MCF 10A (cell line): ENCODE measurements around the gene PTGR2. TPM values are rescaled to one million over a fixed set of nuclear protein-coding genes. Genes with fewer than 3 reads are reported as not detected.
"Not testable (repeated sequence)": the region's sequence is repeated elsewhere in the genome, so short reads cannot be mapped to it uniquely, and the experiment has no call there.

ENCODE experiments used
- BruUV-seq: library from RNA; stranded (reverse); fragments of 400-500 nt; replicated peaks from 2 replicates; lab custom pipeline; 2021; lab: Mats Ljungman, UMichigan
- CTCF ChIA-PET: fragments of 300-600 bp; sonication (Branson Sonifier 250); formaldehyde crosslinking; extraction: SDS; loops from one replicate; lab custom pipeline; 2021; ENCODE audit warnings: antibody characterized with exemption, inconsistent platforms; lab: Yijun Ruan, JAX
- POLR2A ChIA-PET: fragments of 300-600, 350-650 bp; sonication (Branson Sonifier 250); formaldehyde crosslinking; extraction: SDS; loops from one replicate; lab custom pipeline; 2020; ENCODE audit warnings: antibody characterized with exemption, inconsistent platforms; lab: Yijun Ruan, JAX
- DNase-seq: peaks from one replicate; pipeline ENCODE4 v3.0.0-alpha.2; 2018; ENCODE audit not compliant: unreplicated experiment
- H3K27ac Mint-ChIP-seq: one replicate; pipeline ENCODE4 v1.8.0; 2022; ENCODE audit warnings: mild to moderate bottlenecking, low read depth, mixed read lengths; ENCODE audit not compliant: unreplicated experiment
- H3K27me3 Mint-ChIP-seq: one replicate; pipeline ENCODE4 v1.8.0; 2022; ENCODE audit warnings: mixed read lengths; ENCODE audit not compliant: insufficient read depth, unreplicated experiment
- H3K36me3 Mint-ChIP-seq: one replicate; pipeline ENCODE4 v1.8.0; 2022; ENCODE audit warnings: mild to moderate bottlenecking, moderate library complexity, mixed read lengths; ENCODE audit not compliant: insufficient read depth, unreplicated experiment
- H3K4me1 Mint-ChIP-seq: one replicate; pipeline ENCODE4 v1.8.0; 2022; ENCODE audit warnings: mixed read lengths; ENCODE audit not compliant: insufficient read depth, unreplicated experiment
- H3K4me3 Mint-ChIP-seq: one replicate; pipeline ENCODE4 v1.8.0; 2022; ENCODE audit warnings: mild to moderate bottlenecking, moderate library complexity, mixed read lengths; ENCODE audit not compliant: unreplicated experiment
- H3K9me3 Mint-ChIP-seq: one replicate; pipeline ENCODE4 v1.8.0; 2022; ENCODE audit warnings: mixed read lengths; ENCODE audit not compliant: unreplicated experiment
- intact Hi-C: fragments of 100-400 bp; cut with micrococcal nuclease; formaldehyde crosslinking; loops from 2 replicates; pipeline ENCODE4 v1.14.1; 2022
- total RNA-seq: library from RNA; stranded (reverse); gene quantifications from 2 replicates; pipeline ENCODE4 v1.2.3, GENCODE V29; 2022
- TF ChIP-seq, protein P1 (sequence below): fragments of 200-600 bp; IDR thresholded peaks from one replicate; pipeline ENCODE4 v1.8.0; 2022; ENCODE audit warnings: antibody characterized with exemption, mild to moderate bottlenecking; ENCODE audit not compliant: unreplicated experiment

PTGR2 gene
- total RNA-seq, 1 experiment from 2014 or later = 9.2 TPM

DNA sequence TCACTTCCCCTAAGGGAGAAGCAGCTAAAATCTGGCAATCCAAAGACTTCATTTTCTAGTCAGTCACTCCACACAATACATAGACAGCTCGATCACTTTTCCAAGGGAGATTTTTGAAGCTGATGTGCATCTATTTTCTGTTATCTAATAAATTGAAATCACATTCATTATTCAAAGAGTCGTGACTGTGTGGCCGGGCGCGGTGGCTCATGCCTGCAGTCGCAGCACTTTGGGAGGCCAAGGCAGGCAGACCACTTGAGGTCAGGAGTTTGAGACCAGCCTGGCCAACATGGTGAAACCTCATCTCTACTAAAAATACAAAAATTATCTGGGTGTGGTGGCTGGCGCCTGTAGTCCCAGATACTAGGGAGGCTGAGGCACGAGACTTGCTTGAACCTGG is 27.1 kb upstream of the PTGR2 start:
- CTCF ChIA-PET = interaction anchor here (0.6 to 8.1 kb wide), 10 partner anchors 13 to 96 kb away, joined by 3 to 68 read pairs (median 4); no protein-coding TSS in a partner anchor
- peaks cover under 1% of the 10 kb centered on the region for H3K36me3 Mint-ChIP-seq
- no peaks in the 10 kb centered on the region for H3K27me3 Mint-ChIP-seq
- DNase-seq = no peak
- POLR2A ChIA-PET = interaction anchor here (1.2 to 10.1 kb wide), 11 partner anchors 11 to 333 kb away, joined by 3 to 122 read pairs (median 12); partner anchors contain the start of genes PTGR2 and RIOX1
- H3K9me3 Mint-ChIP-seq = no peaks in the 10 kb centered on the region
- intact Hi-C loops = no loop called here
- peaks cover 13% of the 10 kb centered on the region for H3K4me1 Mint-ChIP-seq
- no peak overlapping the region for H3K4me3 Mint-ChIP-seq
- H3K27ac Mint-ChIP-seq = no peak overlapping the region
- no TSS peak for BruUV-seq
- TF ChIP-seq, protein P1, sequence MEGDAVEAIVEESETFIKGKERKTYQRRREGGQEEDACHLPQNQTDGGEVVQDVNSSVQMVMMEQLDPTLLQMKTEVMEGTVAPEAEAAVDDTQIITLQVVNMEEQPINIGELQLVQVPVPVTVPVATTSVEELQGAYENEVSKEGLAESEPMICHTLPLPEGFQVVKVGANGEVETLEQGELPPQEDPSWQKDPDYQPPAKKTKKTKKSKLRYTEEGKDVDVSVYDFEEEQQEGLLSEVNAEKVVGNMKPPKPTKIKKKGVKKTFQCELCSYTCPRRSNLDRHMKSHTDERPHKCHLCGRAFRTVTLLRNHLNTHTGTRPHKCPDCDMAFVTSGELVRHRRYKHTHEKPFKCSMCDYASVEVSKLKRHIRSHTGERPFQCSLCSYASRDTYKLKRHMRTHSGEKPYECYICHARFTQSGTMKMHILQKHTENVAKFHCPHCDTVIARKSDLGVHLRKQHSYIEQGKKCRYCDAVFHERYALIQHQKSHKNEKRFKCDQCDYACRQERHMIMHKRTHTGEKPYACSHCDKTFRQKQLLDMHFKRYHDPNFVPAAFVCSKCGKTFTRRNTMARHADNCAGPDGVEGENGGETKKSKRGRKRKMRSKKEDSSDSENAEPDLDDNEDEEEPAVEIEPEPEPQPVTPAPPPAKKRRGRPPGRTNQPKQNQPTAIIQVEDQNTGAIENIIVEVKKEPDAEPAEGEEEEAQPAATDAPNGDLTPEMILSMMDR = no peak

DNA sequence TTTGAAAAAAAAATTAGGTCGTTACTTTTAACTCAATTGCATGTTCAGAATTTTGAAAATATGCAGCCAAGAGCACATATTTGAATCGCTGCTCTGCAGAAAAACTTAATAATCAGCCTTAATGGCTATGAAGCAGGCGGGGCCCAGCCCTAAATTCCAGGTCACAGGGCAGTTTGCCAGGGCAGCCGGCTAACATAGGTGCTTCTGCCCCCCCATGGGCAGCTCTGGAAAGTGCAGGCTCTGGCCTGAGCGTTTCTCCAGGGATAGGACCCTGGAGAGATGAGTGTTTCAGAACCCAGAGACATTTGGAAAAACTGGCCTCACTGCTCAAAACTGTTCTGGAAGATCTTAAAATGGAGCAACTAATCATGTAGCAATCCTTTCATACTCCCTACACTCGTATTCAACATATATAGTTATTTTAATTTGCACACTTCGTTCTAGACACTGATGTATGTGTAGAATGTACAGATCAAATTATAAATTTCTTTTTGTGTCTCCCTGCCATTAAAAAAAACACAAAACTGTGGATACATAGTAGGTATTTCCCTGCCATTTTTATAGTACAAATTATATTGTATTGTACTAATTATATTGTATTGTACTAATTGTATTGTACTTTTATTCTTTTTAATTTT is 26.0 kb upstream of the PTGR2 start:
- Mint-ChIP-seq H3K27me3 (no peaks in the 10 kb centered on the region), H3K4me1 (peaks cover 19% of the 10 kb centered on the region), H3K36me3 (peaks cover 5% of the 10 kb centered on the region), H3K27ac (no peak overlapping the region), H3K9me3 (no peaks in the 10 kb centered on the region), H3K4me3 (no peak overlapping the region)
- no TSS peak for BruUV-seq
- TF ChIP-seq, protein P1 = peak; percentile 89
- ChIA-PET CTCF (interaction anchor here (0.6 to 8.1 kb wide), 16 partner anchors 26 to 215 kb away, joined by 3 to 68 read pairs (median 4); no protein-coding TSS in a partner anchor), POLR2A (interaction anchor here (0.9 to 10.1 kb wide), 11 partner anchors 18 to 102 kb away, joined by 3 to 122 read pairs (median 15); partner anchors contain the start of gene PTGR2)
- DNase-seq = peak; percentile 89
- intact Hi-C loops = loop anchor here (1.0 to 5.0 kb wide), 4 partner anchors 39 to 97 kb away; no protein-coding TSS in a partner anchor

DNA sequence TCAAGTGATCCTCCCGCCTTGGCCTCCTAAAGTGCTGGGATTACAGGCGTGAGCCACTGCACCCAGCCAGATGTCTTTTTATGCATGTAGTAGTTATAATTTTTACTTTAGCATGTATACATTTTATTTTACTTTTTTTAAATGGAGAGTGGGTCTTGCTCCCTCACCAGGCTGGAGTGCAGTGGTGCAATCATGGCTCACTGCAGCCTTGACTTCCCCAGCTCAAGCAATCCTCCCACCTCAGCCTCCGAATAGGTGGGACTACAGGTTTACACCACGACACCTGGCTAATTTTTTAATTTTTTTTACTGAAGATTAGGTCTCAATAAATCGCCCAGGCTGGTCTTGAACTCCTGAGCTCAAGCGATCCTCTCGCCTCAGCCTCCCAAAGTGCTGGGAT is 24.4 kb upstream of the PTGR2 start:
- peaks cover 19% of the 10 kb centered on the region for H3K4me1 Mint-ChIP-seq
- BruUV-seq, H3K27ac Mint-ChIP-seq, H3K4me3 Mint-ChIP-seq, DNase-seq, H3K27me3 Mint-ChIP-seq, H3K36me3 Mint-ChIP-seq, H3K9me3 Mint-ChIP-seq: not testable (repeated sequence)
- TF ChIP-seq, protein P1 = peak; percentile 22
- intact Hi-C loops = loop anchor here (5.0 kb wide), 1 partner anchor 85 kb away; no protein-coding TSS in a partner anchor
- ChIA-PET POLR2A (interaction anchor here (1.0 to 10.1 kb wide), 6 partner anchors 23 to 114 kb away, joined by 4 to 122 read pairs (median 48); a partner anchor contains a TSS), CTCF (interaction anchor here (0.6 to 8.1 kb wide), 14 partner anchors 25 to 318 kb away, joined by 3 to 68 read pairs (median 4); no protein-coding TSS in a partner anchor)

DNA sequence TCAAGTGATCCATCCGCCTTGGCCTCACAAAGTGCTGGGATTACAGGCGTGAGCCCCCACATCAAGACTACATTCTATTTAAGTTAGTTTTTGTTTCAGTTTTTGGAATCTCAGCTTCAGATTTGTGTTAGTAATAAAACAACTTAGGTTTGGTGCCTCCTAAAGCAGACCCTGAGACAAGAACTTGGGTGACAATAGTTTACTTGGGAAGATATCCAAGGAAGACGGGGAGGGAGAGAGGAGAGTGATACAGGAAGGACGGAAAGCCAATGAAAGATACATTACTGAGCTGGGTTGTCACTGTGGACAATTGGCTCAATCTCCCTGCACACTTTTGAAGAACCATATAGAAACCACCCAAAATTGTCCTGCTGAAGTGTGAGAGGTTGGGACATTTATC is 22.6 kb upstream of the PTGR2 start:
- no peaks in the 10 kb centered on the region for H3K27me3 Mint-ChIP-seq
- peaks cover 5% of the 10 kb centered on the region for H3K36me3 Mint-ChIP-seq
- DNase-seq = no peak
- POLR2A ChIA-PET = interaction anchor here (0.7 to 8.9 kb wide), 10 partner anchors 16 to 105 kb away, joined by 3 to 122 read pairs (median 6); partner anchors contain the start of genes PTGR2 and ZNF410
- no TSS peak for BruUV-seq
- peaks cover 19% of the 10 kb centered on the region for H3K4me1 Mint-ChIP-seq
- CTCF ChIA-PET = interaction anchor here (0.6 to 8.1 kb wide), 11 partner anchors 43 to 212 kb away, joined by 3 to 68 read pairs (median 3); a partner anchor contains a TSS
- intact Hi-C loops = loop anchor here (5.0 kb wide), 1 partner anchor 87 kb away; no protein-coding TSS in a partner anchor
- no peak overlapping the region for H3K27ac Mint-ChIP-seq
- no peak overlapping the region for H3K4me3 Mint-ChIP-seq
- TF ChIP-seq, protein P1 = no peak
- no peaks in the 10 kb centered on the region for H3K9me3 Mint-ChIP-seq
